ENCODE measurements around the gene NTSR1. TPM values are rescaled to one million over a fixed set of nuclear protein-coding genes. Genes with fewer than 3 reads are reported as not detected.

NTSR1 gene
- total RNA-seq, 1 experiment from 2014 or later = 15.9 TPM

GRCh38 chr20:62727584-62728027, 19.0 kb downstream of the NTSR1 start:
- TF ChIP-seq EZH2 (IDR thresholded peaks at IDR 0.05; ENCODE audit: borderline replicate concordance, low read depth, low read length, poor library complexity, severe bottlenecking) (no peak), CTCF (conservative IDR thresholded peaks at IDR 0.05; ENCODE audit: low read depth, low read length) (no peak)
- intact Hi-C loops (cut with micrococcal nuclease; ENCODE audit: unreplicated experiment) = no loop called here
- ChIA-PET CTCF (no interaction called here), POLR2A (ENCODE audit: low non-redundant PET) (no interaction called here)
- no peaks in the 10 kb centered on the region for H3K36me3 ChIP-seq (ENCODE audit: insufficient read depth, low read length, poor library complexity, severe bottlenecking)
- H3K27me3 ChIP-seq (replicated peaks; ENCODE audit: insufficient read depth, low read depth, low read length, poor library complexity) = no peaks in the 10 kb centered on the region
- DNase-seq (ENCODE audit: low spot score) = no peak
- no TSS peak for BruUV-seq (replicated peaks)
- no peaks in the 10 kb centered on the region for H3K9me3 ChIP-seq (ENCODE audit: low read depth, low read length, poor library complexity, severe bottlenecking)
- no peaks in the 10 kb centered on the region for H3K4me1 ChIP-seq (ENCODE audit: insufficient read depth, low read length, poor library complexity, severe bottlenecking)
- H3K4me3 ChIP-seq (ENCODE audit: low read depth, low read length, poor library complexity, severe bottlenecking) = no peak overlapping the region
- H3K27ac ChIP-seq (ENCODE audit: low read depth, low read length, poor library complexity, severe bottlenecking) = no peak overlapping the region

DNA sequence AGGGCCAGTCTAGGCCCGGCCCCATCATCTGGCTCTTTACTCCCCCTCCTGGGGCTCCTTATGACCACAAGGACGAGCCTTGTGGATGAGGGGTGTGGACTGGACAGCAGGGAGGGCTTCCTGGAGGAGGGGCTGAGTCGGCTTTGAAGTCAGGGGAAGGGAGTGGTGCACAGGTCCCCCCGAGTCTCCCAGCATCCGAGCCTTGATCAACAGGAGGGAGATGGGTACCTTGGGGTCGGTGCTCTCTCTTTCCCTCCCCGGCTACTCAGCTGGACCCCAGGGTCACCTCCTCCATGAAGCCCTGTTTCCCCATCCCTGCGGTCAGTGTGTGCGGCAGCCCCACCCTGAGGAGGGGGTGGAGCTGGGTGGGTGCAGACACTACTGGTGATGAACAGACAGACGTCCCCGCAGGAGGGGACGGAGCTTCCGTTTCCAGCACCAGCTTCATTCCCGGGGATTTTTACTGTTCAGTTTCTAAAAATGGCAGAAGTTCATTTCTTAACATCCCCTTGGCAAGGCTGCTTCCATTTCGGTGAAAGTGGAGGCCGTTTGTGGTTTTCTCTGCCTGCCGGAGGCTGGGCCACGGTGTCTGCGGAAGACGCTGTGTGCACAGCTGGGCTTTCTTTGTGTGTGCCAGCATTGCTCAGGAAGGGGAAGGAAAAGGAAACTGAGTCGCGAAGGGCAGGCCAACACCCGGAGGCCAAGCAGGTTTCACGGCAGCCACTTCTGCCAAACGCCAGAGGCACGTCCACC, 19.6 kb downstream of the NTSR1 start:
- Histone ChIP-seq H3K27ac (ENCODE audit: low read depth, low read length, poor library complexity, severe bottlenecking) (no peak overlapping the region), H3K4me3 (ENCODE audit: low read depth, low read length, poor library complexity, severe bottlenecking) (no peak overlapping the region), H3K36me3 (ENCODE audit: insufficient read depth, low read length, poor library complexity, severe bottlenecking) (no peaks in the 10 kb centered on the region), H3K27me3 (replicated peaks; ENCODE audit: insufficient read depth, low read depth, low read length, poor library complexity) (no peaks in the 10 kb centered on the region), H3K4me1 (ENCODE audit: insufficient read depth, low read length, poor library complexity, severe bottlenecking) (peaks cover 1% of the 10 kb centered on the region), H3K9me3 (ENCODE audit: low read depth, low read length, poor library complexity, severe bottlenecking) (no peaks in the 10 kb centered on the region)
- no peak for TF ChIP-seq EZH2 (IDR thresholded peaks at IDR 0.05; ENCODE audit: borderline replicate concordance, low read depth, low read length, poor library complexity, severe bottlenecking)
- TF ChIP-seq CTCF (conservative IDR thresholded peaks at IDR 0.05; ENCODE audit: low read depth, low read length) = no peak
- POLR2A ChIA-PET (ENCODE audit: low non-redundant PET) = interaction anchor here (0.5 kb wide), 1 partner anchor 410 kb away, joined by 3 read pairs; no protein-coding TSS in a partner anchor
- CTCF ChIA-PET = no interaction called here
- no peak for DNase-seq (ENCODE audit: low spot score)
- no TSS peak for BruUV-seq (replicated peaks)
- intact Hi-C loops (cut with micrococcal nuclease; ENCODE audit: unreplicated experiment) = no loop called here

GRCh38 chr20:62728781-62729300, 20.2 kb downstream of the NTSR1 start:
- Histone ChIP-seq H3K36me3 (ENCODE audit: insufficient read depth, low read length, poor library complexity, severe bottlenecking) (no peaks in the 10 kb centered on the region), H3K27me3 (replicated peaks; ENCODE audit: insufficient read depth, low read depth, low read length, poor library complexity) (no peaks in the 10 kb centered on the region), H3K9me3 (ENCODE audit: low read depth, low read length, poor library complexity, severe bottlenecking) (no peaks in the 10 kb centered on the region), H3K4me1 (ENCODE audit: insufficient read depth, low read length, poor library complexity, severe bottlenecking) (peaks cover 8% of the 10 kb centered on the region), H3K4me3 (ENCODE audit: low read depth, low read length, poor library complexity, severe bottlenecking) (no peak overlapping the region), H3K27ac (ENCODE audit: low read depth, low read length, poor library complexity, severe bottlenecking) (no peak overlapping the region)
- DNase-seq (ENCODE audit: low spot score) = no peak
- BruUV-seq (replicated peaks) = no TSS peak
- TF ChIP-seq EZH2 (IDR thresholded peaks at IDR 0.05; ENCODE audit: borderline replicate concordance, low read depth, low read length, poor library complexity, severe bottlenecking) (no peak), CTCF (conservative IDR thresholded peaks at IDR 0.05; ENCODE audit: low read depth, low read length) (no peak)
- ChIA-PET POLR2A (ENCODE audit: low non-redundant PET) (interaction anchor here (0.5 kb wide), 1 partner anchor 410 kb away, joined by 3 read pairs; no protein-coding TSS in a partner anchor), CTCF (no interaction called here)
- intact Hi-C loops (cut with micrococcal nuclease; ENCODE audit: unreplicated experiment) = no loop called here
